GM19324 (cell line): ENCODE results near the gene SLC11A1.

ENCODE experiments used
- ATAC-seq: cut with Tn5 transposase; IDR thresholded peaks from one replicate; pipeline ENCODE4 v1.9.1; 2021; ENCODE audit warnings: mild to moderate bottlenecking, moderate library complexity; ENCODE audit not compliant: unreplicated experiment, low FRiP score

The SLC11A1 gene

GRCh38 chr2:218366621-218367414, 15.3 kb upstream of the SLC11A1 start:
- no peak for ATAC-seq

- ATAC-seq = peak; percentile 92
Observed at GRCh38 chr2:218367415-218368149, 14.5 kb upstream of the SLC11A1 start.

- no peak for ATAC-seq
Observed at GRCh38 chr2:218368150-218368528, 13.9 kb upstream of the SLC11A1 start.

- ATAC-seq = no peak
Observed at GRCh38 chr2:218368621-218369153, 13.4 kb upstream of the SLC11A1 start.

- ATAC-seq = no peak
Observed at GRCh38 chr2:218369330-218369729, 12.7 kb upstream of the SLC11A1 start.

- no peak for ATAC-seq
Observed at GRCh38 chr2:218370410-218371063, 11.5 kb upstream of the SLC11A1 start.

- no peak for ATAC-seq
Observed at GRCh38 chr2:218371983-218372350, 10.1 kb upstream of the SLC11A1 start.

- ATAC-seq = no peak
Observed at GRCh38 chr2:218374795-218375194, 7.3 kb upstream of the SLC11A1 start.

GRCh38 chr2:218375212-218375611, 6.9 kb upstream of the SLC11A1 start:
- no peak for ATAC-seq

- no peak for ATAC-seq
Observed at GRCh38 chr2:218378053-218378452, 4.0 kb upstream of the SLC11A1 start.

- ATAC-seq = no peak
Observed at GRCh38 chr2:218382785-218383184, 712 bp downstream of the SLC11A1 start.

GRCh38 chr2:218383892-218384519, 1.9 kb downstream of the SLC11A1 start:
- ATAC-seq = no peak

- ATAC-seq = no peak
Observed at GRCh38 chr2:218384975-218385374, 2.9 kb downstream of the SLC11A1 start.

GRCh38 chr2:218386505-218387368, 4.7 kb downstream of the SLC11A1 start:
- ATAC-seq = no peak

GRCh38 chr2:218387369-218388194, 5.5 kb downstream of the SLC11A1 start:
- ATAC-seq = no peak

- ATAC-seq = no peak
Observed at GRCh38 chr2:218389333-218390150, 7.5 kb downstream of the SLC11A1 start.

GRCh38 chr2:218391202-218391601, 9.1 kb downstream of the SLC11A1 start:
- ATAC-seq = no peak

- ATAC-seq = no peak
Observed at GRCh38 chr2:218392459-218392858, 10.4 kb downstream of the SLC11A1 start.
